OCI-LY3 (cell line): ENCODE measurements around the gene C10orf71.
A peak's percentile ranks its signal among the peaks of the same experiment; 100 is the strongest.

Source experiments
- H2AFZ ChIP-seq: fragments of 200-600, 300-600 bp; shearing (Covaris generic); 2 replicates; pipeline ENCODE4 v1.6.0; 2014; ENCODE audit warnings: antibody characterized with exemption, low read depth, low read length
- H3K27ac ChIP-seq: fragments of 200-600, 300-600 bp; sonication (generic); 2 replicates; pipeline ENCODE4 v1.5.1; 2014; ENCODE audit warnings: mild to moderate bottlenecking, low read length, moderate library complexity, mixed read lengths
- H3K27me3 ChIP-seq: fragments of 200-600, 300-600 bp; sonication (generic); 2 replicates; pipeline ENCODE4 v1.6.1; 2014; ENCODE audit warnings: low read depth, low read length, mixed read lengths
- H3K36me3 ChIP-seq: fragments of 200-600, 300-600 bp; sonication (generic); replicated peaks from 2 replicates; pipeline ENCODE3; 2014; ENCODE audit warnings: low read depth, low read length, mixed read lengths
- H3K4me1 ChIP-seq: fragments of 300-600, 200-600 bp; sonication (generic); 2 replicates; pipeline ENCODE4 v1.6.1; 2014; ENCODE audit warnings: low read length, mixed read lengths
- H3K4me2 ChIP-seq: fragments of 200-600, 300-600 bp; sonication (generic); 2 replicates; pipeline ENCODE4 v1.6.1; 2014; ENCODE audit warnings: low read length, mixed read lengths
- H3K4me3 ChIP-seq: fragments of 300-600, 200-600 bp; sonication (generic); 2 replicates; pipeline ENCODE4 v1.5.1; 2014; ENCODE audit warnings: antibody characterized with exemption, mild to moderate bottlenecking, low read length, moderate library complexity
- H3K79me2 ChIP-seq: fragments of 300-600, 200-600 bp; shearing (Covaris generic); 2 replicates; pipeline ENCODE4 v1.6.1; 2014; ENCODE audit warnings: mild to moderate bottlenecking, low read length, mixed read lengths
- H3K9ac ChIP-seq: fragments of 300-600, 200-600 bp; shearing (Covaris generic); 2 replicates; pipeline ENCODE4 v1.6.0; 2014; ENCODE audit warnings: mild to moderate bottlenecking, low read length, moderate library complexity
- H3K9me3 ChIP-seq: fragments of 200-600, 300-600 bp; shearing (Covaris generic); 2 replicates; pipeline ENCODE4 v1.6.1; 2014; ENCODE audit warnings: low read length, mixed read lengths; ENCODE audit not compliant: insufficient read depth
- H4K20me1 ChIP-seq: fragments of 200-600, 300-600 bp; sonication (generic); 2 replicates; pipeline ENCODE4 v1.6.1; 2016; ENCODE audit warnings: low read length, mixed read lengths; ENCODE audit not compliant: insufficient read depth
- CTCF ChIP-seq: fragments of 200-600, 300-600 bp; sonication (generic); IDR thresholded peaks from 2 replicates; pipeline ENCODE4 v1.5.1; 2014; ENCODE audit warnings: antibody characterized with exemption, low read length, low read depth
- EZH2phosphoT487 ChIP-seq: fragments of 200-600 bp; shearing (Covaris generic); IDR thresholded peaks from 2 replicates; pipeline ENCODE4 v1.6.1; 2018; ENCODE audit warnings: antibody characterized with exemption, mixed run types, low read depth

C10orf71 gene

GRCh38 chr10:49361735-49362568, 63.0 kb downstream of the C10orf71 start:
- no peaks in the 10 kb centered on the region for H3K9me3 ChIP-seq
- H3K4me3 ChIP-seq: peak overlapping the region; percentile 20
- H3K27ac ChIP-seq: peak overlapping the region; percentile 16; the same call in 1 of the 2 replicates
- TF ChIP-seq EZH2phosphoT487: no peak
- TF ChIP-seq CTCF: no peak
- peak overlapping the region; percentile 93 for H3K4me2 ChIP-seq
- no peaks in the 10 kb centered on the region for H4K20me1 ChIP-seq
- H2AFZ ChIP-seq: no peak overlapping the region
- H3K9ac ChIP-seq: 0 out of 2 replicates have a peak overlapping the region, but pooled peaks have one; percentile 4
- peaks cover 18% of the 10 kb centered on the region for H3K4me1 ChIP-seq
- no peaks in the 10 kb centered on the region for H3K36me3 ChIP-seq
- H3K27me3 ChIP-seq: peaks cover 52% of the 10 kb centered on the region
- no peaks in the 10 kb centered on the region for H3K79me2 ChIP-seq

GRCh38 chr10:49362596-49363260, 63.8 kb downstream of the C10orf71 start:
- no peaks in the 10 kb centered on the region for H4K20me1 ChIP-seq

GRCh38 chr10:49363309-49364031, 64.5 kb downstream of the C10orf71 start:
- H3K4me2 ChIP-seq: peak overlapping the region; percentile 93
- TF ChIP-seq EZH2phosphoT487 (no peak), CTCF (no peak)
- peak overlapping the region; percentile 76; the same call in 1 of the 2 replicates for H3K27ac ChIP-seq

More at GRCh38 chr10:49362596-49363260, 63.8 kb downstream of the C10orf71 start:
- Histone ChIP-seq H3K9me3 (no peaks in the 10 kb centered on the region), H3K4me2 (peak overlapping the region; percentile 93), H3K27ac (peak overlapping the region; percentile 76), H3K36me3 (no peaks in the 10 kb centered on the region), H3K27me3 (peaks cover 51% of the 10 kb centered on the region), H2AFZ (no peak overlapping the region), H3K79me2 (no peaks in the 10 kb centered on the region), H3K4me1 (peaks cover 18% of the 10 kb centered on the region), H3K9ac (peak overlapping the region; percentile 58; the same call in 1 of the 2 replicates), H3K4me3 (peak overlapping the region; percentile 72)
- TF ChIP-seq EZH2phosphoT487: no peak
- no peak for TF ChIP-seq CTCF

More at GRCh38 chr10:49363309-49364031, 64.5 kb downstream of the C10orf71 start:
- Histone ChIP-seq H3K36me3 (no peaks in the 10 kb centered on the region), H2AFZ (no peak overlapping the region), H4K20me1 (no peaks in the 10 kb centered on the region), H3K9ac (no peak overlapping the region), H3K9me3 (no peaks in the 10 kb centered on the region), H3K79me2 (no peaks in the 10 kb centered on the region), H3K27me3 (peaks cover 55% of the 10 kb centered on the region), H3K4me1 (peaks cover 18% of the 10 kb centered on the region), H3K4me3 (peak overlapping the region; percentile 72)
